Kidney epithelial cell (primary cell): ENCODE measurements around the gene PEF1. TPM values are rescaled to one million over a fixed set of nuclear protein-coding genes. Genes with fewer than 3 reads are reported as not detected.

Experiments used
- DNase-seq: peaks from one replicate; pipeline ENCODE4 v3.0.0-alpha.2; 2010; ENCODE audit warnings: low read depth
- H3K27me3 ChIP-seq: 2 replicates; pipeline ENCODE4 v1.6.0; 2011; ENCODE audit warnings: low read length; ENCODE audit not compliant: control insufficient read depth, insufficient read depth
- H3K36me3 ChIP-seq: 2 replicates; pipeline ENCODE4 v1.5.1; 2011; ENCODE audit warnings: low read length; ENCODE audit not compliant: control insufficient read depth, insufficient read depth
- H3K4me3 ChIP-seq: 2 replicates; pipeline ENCODE4 v1.5.1; 2011; ENCODE audit warnings: low read depth, mild to moderate bottlenecking, control low read depth, low read length
- CTCF ChIP-seq: IDR thresholded peaks from 2 replicates; pipeline ENCODE4 v1.5.1; 2011; ENCODE audit warnings: mild to moderate bottlenecking, moderate library complexity, low read length, control low read depth, inconsistent platforms; ENCODE audit not compliant: insufficient read depth, poor library complexity, severe bottlenecking
- total RNA-seq: library from RNA; depleted of rRNA; stranded (reverse); fragments of >200 nt; gene quantifications from 2 replicates; pipeline ENCODE4 v1.2.3, GENCODE V29; 2015

Gene PEF1
- total RNA-seq, 1 donor from 2014 or later, result 86.8 TPM

- TF ChIP-seq CTCF, result no peak
- H3K4me3 ChIP-seq, result no peak overlapping the region
- H3K27me3 ChIP-seq, result no peaks in the 10 kb centered on the region
- no peak for DNase-seq
- no peaks in the 10 kb centered on the region for H3K36me3 ChIP-seq
Measured at GRCh38 chr1:31605908-31606427, 38.7 kb downstream of the PEF1 start.

- DNase-seq, result no peak
- H3K36me3 ChIP-seq, result no peaks in the 10 kb centered on the region
- no peaks in the 10 kb centered on the region for H3K27me3 ChIP-seq
- no peak for TF ChIP-seq CTCF
- no peak overlapping the region for H3K4me3 ChIP-seq
Measured at GRCh38 chr1:31602081-31602480, 42.6 kb downstream of the PEF1 start.

- Histone ChIP-seq H3K27me3 (no peaks in the 10 kb centered on the region), H3K36me3 (no peaks in the 10 kb centered on the region), H3K4me3 (no peak overlapping the region)
- no peak for TF ChIP-seq CTCF
- no peak for DNase-seq
Measured at GRCh38 chr1:31600641-31601040, 44.0 kb downstream of the PEF1 start.

- DNase-seq, result no peak
- H3K36me3 ChIP-seq, result no peaks in the 10 kb centered on the region
- TF ChIP-seq CTCF, result no peak
- H3K4me3 ChIP-seq, result no peak overlapping the region
- H3K27me3 ChIP-seq, result no peaks in the 10 kb centered on the region
Measured at GRCh38 chr1:31598980-31599379, 45.7 kb downstream of the PEF1 start.

- TF ChIP-seq CTCF, result no peak
- Histone ChIP-seq H3K27me3 (no peaks in the 10 kb centered on the region), H3K4me3 (no peak overlapping the region), H3K36me3 (no peaks in the 10 kb centered on the region)
- DNase-seq, result no peak
Measured at GRCh38 chr1:31596737-31597097, 48.0 kb downstream of the PEF1 start.
